Stomach (tissue), 4 donors: ENCODE data around the gene MTHFD2L.

Source experiments
- EP300 ChIP-seq: sonication (generic); formaldehyde crosslinking; IDR thresholded peaks from one replicate; pipeline ENCODE4 v1.6.1; 2017; ENCODE audit warnings: antibody characterized with exemption
- POLR2A ChIP-seq, 4 donors: fragments of 450-650 bp; IDR thresholded peaks; one replicate each; pipeline ENCODE4 v1.6.1; 2016; ENCODE audit warnings: antibody characterized with exemption in 4 of 4, control low read depth in 2 of 4, mild to moderate bottlenecking in 1 of 4, moderate library complexity in 1 of 4
- POLR2AphosphoS5 ChIP-seq, 3 donors: sonication (generic); formaldehyde crosslinking; IDR thresholded peaks; one replicate each; pipeline ENCODE4 v1.6.1; 2016; ENCODE audit warnings: antibody characterized with exemption in 3 of 3
- TF ChIP-seq, protein P1 (sequence below), 7 experiments: fragments of 450-650 bp in 4 of 7; fragments of 200-600 bp in 3 of 7; sonication (generic) in 3 of 7; IDR thresholded peaks; one replicate each; pipeline ENCODE4 v1.5.1; 2016 to 2019; ENCODE audit warnings: antibody characterized with exemption in 7 of 7, control low read depth in 2 of 7, mild to moderate bottlenecking in 1 of 7

DNA sequence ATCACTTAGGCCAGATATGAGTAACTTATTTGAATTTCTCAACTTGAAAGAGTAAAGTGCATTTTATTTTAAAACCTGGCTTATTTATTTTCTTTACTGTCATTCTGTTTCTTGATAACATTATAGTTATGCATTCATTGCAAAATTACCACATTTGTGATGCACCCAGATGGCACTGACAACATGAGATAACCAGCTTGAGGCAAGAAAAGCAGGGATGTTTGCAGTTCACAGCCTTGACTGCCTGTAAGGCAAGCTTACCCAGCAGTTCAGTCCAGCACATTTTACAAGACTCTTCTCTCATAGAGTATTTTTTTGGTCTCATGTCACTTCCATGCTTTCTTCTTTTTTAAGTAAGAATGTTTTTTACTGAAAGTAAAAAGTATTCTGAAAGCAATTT lies 125.0 kb downstream of the MTHFD2L start:
- TF ChIP-seq POLR2A (IDR thresholded peaks at IDR 0.05) (no peak), POLR2AphosphoS5 (IDR thresholded peaks at IDR 0.05) (no peak), EP300 (no peak)
- TF ChIP-seq, protein P1, sequence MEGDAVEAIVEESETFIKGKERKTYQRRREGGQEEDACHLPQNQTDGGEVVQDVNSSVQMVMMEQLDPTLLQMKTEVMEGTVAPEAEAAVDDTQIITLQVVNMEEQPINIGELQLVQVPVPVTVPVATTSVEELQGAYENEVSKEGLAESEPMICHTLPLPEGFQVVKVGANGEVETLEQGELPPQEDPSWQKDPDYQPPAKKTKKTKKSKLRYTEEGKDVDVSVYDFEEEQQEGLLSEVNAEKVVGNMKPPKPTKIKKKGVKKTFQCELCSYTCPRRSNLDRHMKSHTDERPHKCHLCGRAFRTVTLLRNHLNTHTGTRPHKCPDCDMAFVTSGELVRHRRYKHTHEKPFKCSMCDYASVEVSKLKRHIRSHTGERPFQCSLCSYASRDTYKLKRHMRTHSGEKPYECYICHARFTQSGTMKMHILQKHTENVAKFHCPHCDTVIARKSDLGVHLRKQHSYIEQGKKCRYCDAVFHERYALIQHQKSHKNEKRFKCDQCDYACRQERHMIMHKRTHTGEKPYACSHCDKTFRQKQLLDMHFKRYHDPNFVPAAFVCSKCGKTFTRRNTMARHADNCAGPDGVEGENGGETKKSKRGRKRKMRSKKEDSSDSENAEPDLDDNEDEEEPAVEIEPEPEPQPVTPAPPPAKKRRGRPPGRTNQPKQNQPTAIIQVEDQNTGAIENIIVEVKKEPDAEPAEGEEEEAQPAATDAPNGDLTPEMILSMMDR (IDR thresholded peaks at IDR 0.05), result no peak
